Measurements from ENCODE around the gene COX7A2L.

DNA sequence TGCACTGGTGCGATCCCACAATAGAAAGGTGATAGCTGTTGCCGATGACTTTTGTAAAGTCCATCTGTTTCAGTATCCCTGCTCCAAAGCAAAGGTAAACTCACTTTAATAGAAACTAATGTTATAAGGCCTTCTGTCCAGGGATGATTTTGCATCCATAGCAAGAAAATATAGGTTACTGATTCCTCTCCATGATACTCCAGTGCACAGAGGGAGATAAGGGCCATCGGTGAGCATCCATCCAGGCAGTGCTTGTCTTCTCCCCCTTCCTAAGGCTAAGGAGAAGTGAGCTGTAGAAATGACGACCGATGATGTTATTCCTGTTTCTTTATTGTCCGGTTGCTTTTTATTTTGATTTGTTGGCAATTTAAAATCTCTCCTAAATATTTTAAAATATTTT is 32.1 kb downstream of the COX7A2L start:
- TF ChIP-seq, protein P1, sequence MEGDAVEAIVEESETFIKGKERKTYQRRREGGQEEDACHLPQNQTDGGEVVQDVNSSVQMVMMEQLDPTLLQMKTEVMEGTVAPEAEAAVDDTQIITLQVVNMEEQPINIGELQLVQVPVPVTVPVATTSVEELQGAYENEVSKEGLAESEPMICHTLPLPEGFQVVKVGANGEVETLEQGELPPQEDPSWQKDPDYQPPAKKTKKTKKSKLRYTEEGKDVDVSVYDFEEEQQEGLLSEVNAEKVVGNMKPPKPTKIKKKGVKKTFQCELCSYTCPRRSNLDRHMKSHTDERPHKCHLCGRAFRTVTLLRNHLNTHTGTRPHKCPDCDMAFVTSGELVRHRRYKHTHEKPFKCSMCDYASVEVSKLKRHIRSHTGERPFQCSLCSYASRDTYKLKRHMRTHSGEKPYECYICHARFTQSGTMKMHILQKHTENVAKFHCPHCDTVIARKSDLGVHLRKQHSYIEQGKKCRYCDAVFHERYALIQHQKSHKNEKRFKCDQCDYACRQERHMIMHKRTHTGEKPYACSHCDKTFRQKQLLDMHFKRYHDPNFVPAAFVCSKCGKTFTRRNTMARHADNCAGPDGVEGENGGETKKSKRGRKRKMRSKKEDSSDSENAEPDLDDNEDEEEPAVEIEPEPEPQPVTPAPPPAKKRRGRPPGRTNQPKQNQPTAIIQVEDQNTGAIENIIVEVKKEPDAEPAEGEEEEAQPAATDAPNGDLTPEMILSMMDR (IDR thresholded peaks at IDR 0.05; ENCODE audit: insufficient read depth, low read depth, low read length), result no peak
- TF ChIP-seq EZH2 (IDR thresholded peaks at IDR 0.05; ENCODE audit: insufficient read depth, low read length), result no peak
